ENCODE data around the gene ZBTB40.

Gene ZBTB40

GRCh38 chr1:22451702-22452480, at the start of gene ZBTB40:
ZBTB40 (plus strand) TSS chr1:22451851; CDS start chr1:22489949, 38,098 bp downstream.
- peak; percentile 90 for DNase-seq (ENCODE audit: low read depth)

DNA sequence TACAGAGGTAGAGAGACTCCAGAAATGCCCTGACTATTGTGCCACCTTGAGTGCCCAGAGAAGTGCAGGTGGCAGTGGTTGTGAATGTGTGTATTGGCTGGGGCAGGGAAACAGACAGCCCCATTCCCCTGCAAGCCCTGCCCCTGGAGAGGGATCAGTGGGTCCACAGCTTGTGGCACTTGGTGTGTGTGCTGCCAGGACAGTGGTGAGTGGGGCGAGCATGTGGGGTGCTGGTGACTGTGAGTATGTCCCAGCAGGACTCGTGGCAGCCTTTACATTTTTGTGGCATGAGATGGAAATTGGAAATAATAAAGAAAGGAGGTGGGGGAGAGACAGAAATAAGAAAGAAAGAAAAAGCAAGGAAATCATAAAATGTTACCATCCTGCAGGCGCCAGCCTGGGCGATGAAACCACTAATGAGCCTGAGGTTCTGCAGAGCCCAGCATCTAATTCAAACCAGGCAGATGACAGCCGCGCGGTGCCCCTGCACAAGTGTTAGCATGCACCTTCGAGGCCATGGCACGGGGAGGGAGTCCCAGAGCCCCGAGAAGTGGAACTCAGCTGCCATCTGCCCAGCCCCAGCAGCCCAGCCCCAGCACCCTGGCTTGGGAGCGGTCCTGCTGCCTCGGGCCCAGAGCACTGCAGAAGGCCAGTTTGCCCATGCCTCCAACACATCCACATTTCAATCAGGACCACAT, 49.1 kb upstream of the ZBTB40 start:
- no peak for DNase-seq (ENCODE audit: low read depth)

DNA sequence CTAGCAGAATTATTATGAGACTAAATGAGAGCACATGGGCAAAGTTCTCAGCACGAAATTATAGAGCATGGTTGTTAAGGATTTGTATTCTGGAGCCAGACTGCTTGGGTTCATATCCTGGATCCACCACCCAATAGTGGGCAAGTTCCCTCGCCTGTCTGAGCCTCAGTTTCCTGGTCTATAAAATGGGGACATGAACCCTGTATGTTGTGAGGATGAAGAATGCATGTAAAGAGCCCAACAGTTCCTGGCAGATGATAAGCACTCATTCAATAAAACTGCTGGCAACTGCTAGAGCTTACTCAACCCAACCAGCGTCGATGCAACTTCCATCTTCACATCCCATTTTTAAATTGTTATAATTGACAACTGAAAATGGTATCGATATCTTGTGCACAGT, 47.2 kb upstream of the ZBTB40 start:
- DNase-seq (ENCODE audit: low read depth): no peak

- no peak for DNase-seq (ENCODE audit: low read depth)
These were observed 44.7 kb upstream of the ZBTB40 start for GRCh38 chr1:22406722-22407495.

GRCh38 chr1:22408230-22408629, 43.4 kb upstream of the ZBTB40 start:
- DNase-seq (ENCODE audit: low read depth): no peak

DNA sequence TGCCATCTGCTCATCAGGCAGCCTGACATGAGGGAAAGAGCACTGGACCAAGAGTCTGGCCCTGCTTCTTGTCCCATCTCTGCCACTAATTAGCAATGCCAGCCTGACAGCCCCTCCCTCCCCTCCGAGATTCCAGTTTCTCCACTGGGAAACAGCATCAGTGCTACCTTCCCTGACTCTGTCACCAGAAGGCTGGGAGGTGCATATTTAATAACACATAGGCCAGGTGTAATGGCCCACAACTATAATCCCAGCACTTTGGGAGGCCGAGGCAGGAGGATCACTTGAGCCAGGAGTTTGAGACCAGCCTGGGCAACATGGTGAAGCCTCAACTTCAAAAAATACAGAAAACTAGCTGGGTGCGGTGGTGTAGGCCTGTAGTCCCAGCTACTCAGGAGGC, 41.2 kb upstream of the ZBTB40 start:
- DNase-seq (ENCODE audit: low read depth): no peak

GRCh38 chr1:22410928-22411495, 40.6 kb upstream of the ZBTB40 start:
- no peak for DNase-seq (ENCODE audit: low read depth)

DNA sequence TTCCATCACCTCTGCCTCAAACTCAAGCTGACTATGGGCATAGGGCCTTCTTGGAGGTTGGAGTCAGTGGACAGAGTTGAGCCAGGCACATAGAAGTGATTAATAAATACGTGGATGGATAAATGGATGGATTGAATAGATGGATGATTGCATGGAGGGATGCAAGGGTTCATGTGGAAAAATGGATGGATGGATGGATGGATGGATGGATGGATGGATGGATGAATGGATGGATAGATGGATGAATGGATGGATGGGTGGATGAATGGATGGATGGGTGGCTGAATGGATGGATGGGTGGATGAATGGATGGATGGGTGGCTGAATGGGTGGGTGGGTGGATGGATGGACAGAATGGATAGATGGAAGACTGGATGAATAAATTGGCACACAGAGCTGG, 40.1 kb upstream of the ZBTB40 start:
- DNase-seq (ENCODE audit: low read depth): no peak

DNA sequence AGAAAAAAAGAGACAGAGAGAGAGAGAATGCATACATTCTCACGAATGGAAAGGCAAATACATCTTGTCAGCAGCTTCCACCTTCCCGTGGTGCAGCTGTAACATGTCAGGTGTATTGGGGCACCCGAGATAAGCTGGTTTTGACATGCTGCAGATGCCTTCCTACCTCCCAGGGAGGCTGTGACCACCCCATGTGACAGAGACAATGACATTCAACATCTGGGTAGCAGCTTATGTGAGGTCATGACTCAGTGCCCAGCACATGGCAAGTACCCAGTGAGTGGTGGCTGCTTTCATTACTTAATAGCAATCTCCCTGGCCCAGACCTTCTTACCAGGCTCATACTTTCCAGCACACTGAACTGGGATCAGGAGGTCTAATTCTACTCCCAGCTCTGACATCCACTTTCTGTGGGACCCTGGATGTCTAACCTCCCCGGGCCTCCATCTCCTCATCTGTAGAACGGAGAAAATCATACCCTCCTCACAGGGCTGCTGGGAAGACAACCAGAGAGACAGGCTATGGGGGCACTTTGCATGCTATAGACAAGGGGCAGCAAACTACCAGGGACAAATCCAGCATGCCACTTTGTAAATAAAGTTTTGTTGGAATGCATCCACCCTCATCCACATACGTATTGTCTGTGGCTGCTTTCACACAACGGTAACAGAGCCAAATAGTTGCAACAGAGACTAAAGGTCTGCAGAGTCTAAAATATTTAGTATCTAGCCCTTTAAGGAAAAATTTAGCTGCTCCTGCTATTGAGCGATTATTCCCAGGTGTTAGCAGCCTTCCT, 38.5 kb upstream of the ZBTB40 start:
- no peak for DNase-seq (ENCODE audit: low read depth)

GRCh38 chr1:22413799-22414198, 37.9 kb upstream of the ZBTB40 start:
- no peak for DNase-seq (ENCODE audit: low read depth)

- DNase-seq (ENCODE audit: low read depth): no peak
These were observed 37.4 kb upstream of the ZBTB40 start for GRCh38 chr1:22414244-22414751.

- no peak for DNase-seq (ENCODE audit: low read depth)
These were observed 36.2 kb upstream of the ZBTB40 start for GRCh38 chr1:22415489-22415888.

- DNase-seq (ENCODE audit: low read depth): peak; percentile 40
These were observed 34.8 kb upstream of the ZBTB40 start for GRCh38 chr1:22416555-22417454.

DNA sequence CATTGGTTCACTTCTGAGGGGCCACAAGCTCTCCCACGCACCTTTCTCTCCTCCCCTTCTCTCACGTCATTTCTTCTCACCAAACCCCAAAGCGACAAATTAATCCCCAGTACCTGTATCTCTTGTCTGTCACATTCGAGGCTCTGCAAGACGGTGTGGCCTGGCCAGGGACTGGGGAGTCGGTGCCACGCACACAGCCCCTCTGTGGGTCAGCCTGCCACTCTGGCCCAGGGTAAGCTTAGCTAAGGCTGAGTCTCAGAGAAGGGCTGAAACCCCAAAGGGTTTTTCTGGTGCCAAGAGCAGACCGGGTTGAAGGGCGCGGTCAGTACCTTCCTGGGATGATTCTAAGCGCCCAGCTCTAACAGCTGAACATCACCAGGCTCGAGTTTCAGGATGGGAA, 34.2 kb upstream of the ZBTB40 start:
- no peak for DNase-seq (ENCODE audit: low read depth)

DNA sequence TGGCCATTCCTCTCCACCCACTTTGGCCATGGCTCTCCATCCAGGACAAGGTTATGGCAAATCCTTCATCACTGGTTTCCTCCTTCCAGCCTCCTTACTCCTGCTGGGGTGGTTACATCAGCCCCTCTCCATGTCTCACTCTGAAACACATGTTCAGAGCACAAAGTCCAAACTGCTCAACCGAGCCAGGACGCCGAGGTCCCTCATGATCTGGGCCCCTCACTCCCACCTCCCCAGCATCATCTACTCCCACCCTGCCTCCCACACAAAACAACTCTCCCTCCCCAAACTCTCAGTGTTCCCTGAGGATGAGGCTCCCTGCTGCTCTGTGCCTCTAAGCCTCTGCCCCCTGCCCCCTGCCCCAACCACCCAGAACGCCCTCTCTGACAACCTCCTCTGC, 33.3 kb upstream of the ZBTB40 start:
- DNase-seq (ENCODE audit: low read depth): no peak

- no peak for DNase-seq (ENCODE audit: low read depth)
These were observed 32.7 kb upstream of the ZBTB40 start for GRCh38 chr1:22418933-22419382.

GRCh38 chr1:22420455-22421053, 31.1 kb upstream of the ZBTB40 start:
- peak; percentile 10 for DNase-seq (ENCODE audit: low read depth)

DNA sequence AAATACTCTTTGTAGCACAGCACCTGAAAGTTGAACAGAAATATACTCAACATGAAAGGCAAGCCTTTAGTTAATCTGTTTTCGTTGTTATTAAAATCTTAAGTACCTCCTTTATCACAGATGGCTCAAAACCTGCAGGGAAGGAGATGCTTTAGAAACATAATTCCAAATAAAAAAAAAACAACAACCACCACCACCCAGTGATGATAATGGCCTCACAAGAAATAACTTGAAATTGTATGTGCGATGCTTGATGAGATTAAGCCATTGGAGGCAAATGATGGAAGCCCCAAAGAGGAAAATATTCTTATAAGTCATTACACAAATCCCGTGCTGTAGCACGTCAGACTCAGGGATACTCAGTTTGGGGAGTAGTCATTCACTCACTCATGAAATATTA, 24.9 kb upstream of the ZBTB40 start:
- DNase-seq (ENCODE audit: low read depth): no peak

- no peak for DNase-seq (ENCODE audit: low read depth)
These were observed 23.0 kb upstream of the ZBTB40 start for GRCh38 chr1:22428672-22429071.

GRCh38 chr1:22431965-22432364, 19.7 kb upstream of the ZBTB40 start:
- DNase-seq (ENCODE audit: low read depth): no peak

Measured in activated T-helper 1 cell treated with Interleukin-2 at 50 U/mL for 16 hours (primary cell).